GM12801 (cell line): ENCODE results near the gene MSI2.

Source experiments
- TF ChIP-seq, protein P1 (sequence below): IDR thresholded peaks from one replicate; pipeline ENCODE4 v1.5.1; 2011; ENCODE audit warnings: control low read depth; ENCODE audit not compliant: insufficient read length; ENCODE audit errors: extremely low read depth

Gene MSI2

DNA sequence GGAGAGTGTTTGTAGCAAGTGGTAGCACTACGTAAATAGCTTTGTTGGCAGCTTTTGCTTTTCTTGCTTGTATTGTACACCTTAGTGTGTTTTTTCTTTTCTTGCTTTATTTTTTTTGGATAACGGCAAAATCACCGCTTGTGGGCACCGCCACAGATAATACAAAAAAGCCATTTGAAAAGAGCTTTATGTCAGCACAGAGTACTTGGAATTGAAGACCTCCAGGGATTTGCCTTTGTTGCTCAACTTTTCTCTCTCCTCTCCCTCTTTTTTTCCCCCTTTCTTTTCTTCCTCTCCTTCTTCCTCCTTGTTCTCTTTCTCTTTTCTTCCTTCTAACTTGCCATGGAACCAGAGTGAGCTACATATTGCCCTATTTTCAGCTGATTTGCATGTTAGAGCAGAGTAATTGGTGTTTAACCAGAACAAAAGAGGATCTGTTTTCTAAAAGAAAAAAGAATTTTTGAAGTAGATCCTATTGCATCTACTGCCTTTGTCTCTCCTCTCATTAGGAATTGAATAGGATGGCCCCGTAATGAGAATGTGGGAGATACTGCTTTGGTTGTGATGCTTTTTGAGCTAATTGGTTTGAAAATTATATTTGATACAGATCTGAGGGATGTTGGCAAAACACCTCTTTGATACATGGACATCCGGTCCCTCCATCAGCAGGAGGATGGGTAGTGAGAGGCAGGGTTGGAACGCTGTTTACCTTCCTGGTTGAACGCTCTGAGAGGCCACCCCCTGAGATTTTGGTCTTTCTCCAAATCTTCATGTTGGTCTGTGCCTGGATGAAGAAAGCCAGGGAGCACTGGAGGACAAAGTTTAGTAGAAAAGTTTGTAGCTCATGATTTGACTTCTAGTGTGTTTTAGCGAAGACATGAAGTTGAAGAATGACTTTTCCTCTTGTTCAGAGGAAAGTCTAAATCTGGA lies 85.6 kb downstream of the MSI2 start:
- TF ChIP-seq, protein P1, sequence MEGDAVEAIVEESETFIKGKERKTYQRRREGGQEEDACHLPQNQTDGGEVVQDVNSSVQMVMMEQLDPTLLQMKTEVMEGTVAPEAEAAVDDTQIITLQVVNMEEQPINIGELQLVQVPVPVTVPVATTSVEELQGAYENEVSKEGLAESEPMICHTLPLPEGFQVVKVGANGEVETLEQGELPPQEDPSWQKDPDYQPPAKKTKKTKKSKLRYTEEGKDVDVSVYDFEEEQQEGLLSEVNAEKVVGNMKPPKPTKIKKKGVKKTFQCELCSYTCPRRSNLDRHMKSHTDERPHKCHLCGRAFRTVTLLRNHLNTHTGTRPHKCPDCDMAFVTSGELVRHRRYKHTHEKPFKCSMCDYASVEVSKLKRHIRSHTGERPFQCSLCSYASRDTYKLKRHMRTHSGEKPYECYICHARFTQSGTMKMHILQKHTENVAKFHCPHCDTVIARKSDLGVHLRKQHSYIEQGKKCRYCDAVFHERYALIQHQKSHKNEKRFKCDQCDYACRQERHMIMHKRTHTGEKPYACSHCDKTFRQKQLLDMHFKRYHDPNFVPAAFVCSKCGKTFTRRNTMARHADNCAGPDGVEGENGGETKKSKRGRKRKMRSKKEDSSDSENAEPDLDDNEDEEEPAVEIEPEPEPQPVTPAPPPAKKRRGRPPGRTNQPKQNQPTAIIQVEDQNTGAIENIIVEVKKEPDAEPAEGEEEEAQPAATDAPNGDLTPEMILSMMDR: no peak

- TF ChIP-seq, protein P1: no peak
These were observed 86.8 kb downstream of the MSI2 start for GRCh38 chr17:57342963-57343589.

DNA sequence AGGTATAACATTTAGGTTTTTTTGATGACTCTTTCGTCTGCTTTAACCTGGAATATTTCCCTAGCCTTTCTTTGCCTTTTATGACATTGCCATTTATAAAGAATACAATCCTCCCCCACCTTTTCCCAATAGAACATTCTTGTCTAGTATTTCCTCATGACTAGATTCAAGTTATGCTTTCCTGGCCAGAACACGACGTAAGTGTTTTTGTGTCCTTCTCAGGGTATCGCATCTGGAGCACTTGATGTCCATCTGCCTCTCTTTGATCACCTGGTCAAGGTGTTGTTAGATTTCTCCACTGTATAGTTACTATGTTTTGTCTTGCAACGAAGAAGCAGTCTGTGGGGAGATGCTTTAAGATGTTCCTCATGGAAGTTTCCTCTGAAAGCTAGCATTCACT lies 87.4 kb downstream of the MSI2 start:
- TF ChIP-seq, protein P1: no peak

- TF ChIP-seq, protein P1: no peak
These were observed 87.9 kb downstream of the MSI2 start for GRCh38 chr17:57344261-57344660.

DNA sequence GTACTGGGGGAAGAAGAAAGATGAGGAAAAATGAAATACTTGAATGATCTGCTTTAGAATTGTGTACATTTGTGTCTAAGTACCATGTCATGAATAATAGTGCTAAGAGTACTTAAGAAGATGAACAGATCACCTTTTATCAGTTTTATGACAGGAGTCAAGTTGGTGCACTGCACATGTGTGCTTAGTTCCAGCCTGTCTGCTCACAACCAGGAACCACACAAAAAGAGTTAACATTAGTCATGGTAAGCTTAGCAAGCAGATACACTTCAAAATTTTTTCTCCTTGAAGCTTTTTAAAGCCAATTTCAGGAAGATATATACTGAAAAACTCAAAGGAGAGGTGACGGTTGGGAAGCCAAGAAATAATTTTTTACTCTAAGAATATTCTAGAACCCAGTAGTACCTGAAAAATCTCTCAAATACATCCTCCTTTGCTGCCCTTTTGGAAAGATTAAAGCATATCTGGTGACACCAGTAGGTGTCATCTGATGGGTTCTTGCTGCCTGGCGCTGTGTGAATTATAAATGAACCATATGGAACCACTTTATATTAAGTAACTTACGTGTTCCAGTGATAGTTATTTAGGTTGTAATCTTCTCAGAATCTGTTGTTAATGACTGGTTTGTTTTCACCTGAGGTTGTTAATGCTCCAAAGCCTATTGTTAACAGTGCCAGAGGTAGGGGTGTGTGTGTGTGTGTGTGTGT lies 93.4 kb downstream of the MSI2 start:
- TF ChIP-seq, protein P1: no peak

DNA sequence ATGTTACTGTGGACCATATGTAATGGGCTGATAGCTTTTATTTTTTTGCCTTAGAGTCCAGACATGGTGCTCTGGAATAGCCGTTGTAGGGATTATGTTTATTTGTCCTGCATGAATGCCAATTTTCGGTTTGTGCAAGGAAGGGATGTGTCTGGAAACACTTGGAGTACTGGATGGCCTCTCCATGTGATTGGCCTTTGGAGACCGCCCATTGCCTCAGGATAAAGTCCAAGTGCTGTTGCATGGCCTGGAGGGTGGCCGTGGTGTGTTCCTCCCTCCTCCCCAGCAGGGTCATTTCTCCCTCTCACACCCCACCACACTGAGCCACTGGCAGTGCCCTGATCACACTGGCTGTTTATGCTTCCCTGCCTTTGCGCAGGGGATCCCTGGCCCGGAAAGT lies 93.9 kb downstream of the MSI2 start:
- TF ChIP-seq, protein P1: no peak

DNA sequence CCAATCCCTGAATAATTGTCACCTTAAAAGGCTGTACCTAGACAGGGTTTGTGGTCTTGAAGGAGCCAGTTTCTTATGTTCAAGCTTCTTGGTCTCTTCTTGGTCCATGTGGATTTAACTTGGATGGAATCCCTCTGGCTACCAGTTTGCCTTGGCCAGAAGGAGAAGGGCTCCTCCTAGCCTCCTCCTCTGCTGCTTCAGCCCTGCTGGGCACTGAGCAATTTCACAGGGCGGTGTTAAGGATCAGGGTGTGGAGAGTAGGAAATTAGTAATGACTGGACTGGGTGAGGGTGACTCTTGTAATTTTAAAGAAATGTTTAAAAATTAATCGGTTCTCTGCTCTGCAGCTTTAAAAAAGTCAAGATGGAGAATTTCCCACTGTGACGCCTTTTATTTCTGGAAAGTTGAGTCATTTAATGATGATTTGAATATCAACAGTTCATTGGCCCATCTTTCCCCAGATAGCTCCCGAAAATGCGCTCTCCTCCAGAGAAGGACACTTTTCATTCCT lies 96.4 kb downstream of the MSI2 start:
- TF ChIP-seq, protein P1: no peak
